ENCODE data around the gene CCR6. TPM values are rescaled to one million over a fixed set of nuclear protein-coding genes. Genes with fewer than 3 reads are reported as not detected.

CCR6 gene
- total and polyA plus RNA-seq, 2 of the 13 experiments (the other 11 are each of a cell fraction or from before 2014, with no cell fraction given) = 4.5 to 8.7 TPM

DNA sequence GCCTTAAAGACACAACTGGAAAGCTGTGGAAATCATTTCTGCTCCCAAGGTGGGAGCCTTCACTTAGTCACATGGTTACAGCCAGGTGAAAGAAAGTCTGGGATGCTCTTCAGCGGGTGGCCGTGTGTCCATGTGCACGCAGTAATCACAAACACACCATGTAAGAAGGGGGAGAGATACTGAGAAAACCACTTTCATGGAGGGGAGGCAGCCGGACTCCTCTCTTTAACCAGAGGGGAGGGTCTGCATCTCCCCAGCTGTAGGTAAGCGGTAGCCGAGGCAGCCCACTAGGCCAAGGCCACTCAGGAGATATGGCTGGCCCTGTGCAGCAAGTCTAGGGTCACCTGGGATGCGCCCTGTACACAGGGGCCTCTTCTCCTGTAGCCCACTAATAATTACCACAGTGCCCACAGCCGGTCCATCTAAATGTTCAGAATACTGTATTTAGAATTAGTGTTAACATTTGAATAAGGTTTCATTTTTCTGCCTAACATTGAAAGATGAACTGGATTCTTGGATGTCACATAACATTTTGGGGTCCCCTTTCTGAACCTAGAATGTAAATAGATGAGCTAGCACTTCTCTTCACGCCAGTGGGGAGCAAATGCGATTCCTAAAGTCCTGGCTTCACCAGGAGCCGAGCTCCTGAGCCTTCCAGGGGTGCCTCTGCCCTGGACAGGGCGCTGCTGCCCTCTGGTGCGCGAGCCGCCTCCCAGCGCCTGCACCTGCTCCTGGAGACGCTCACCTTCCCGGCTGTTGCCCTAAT, 19.0 kb downstream of the CCR6 start (continued):
- no peak for TF ChIP-seq CREM (IDR thresholded peaks at IDR 0.05)
- no peak for TF ChIP-seq CREM (CRISPR knock-in tag; IDR thresholded peaks at IDR 0.05)
- TF ChIP-seq AKAP8 (CRISPR knock-in tag; IDR thresholded peaks at IDR 0.05) = 0 out of 2 replicates have a peak, but pooled peaks have one; percentile 46
- TF ChIP-seq MIER3 (CRISPR knock-in tag; IDR thresholded peaks at IDR 0.05; ENCODE audit: borderline replicate concordance) = peak; percentile 62; the same call in 1 of the 2 replicates
- no peak for TF ChIP-seq ZNF678 (CRISPR knock-in tag; IDR thresholded peaks at IDR 0.05)
- TF ChIP-seq, protein P1, sequence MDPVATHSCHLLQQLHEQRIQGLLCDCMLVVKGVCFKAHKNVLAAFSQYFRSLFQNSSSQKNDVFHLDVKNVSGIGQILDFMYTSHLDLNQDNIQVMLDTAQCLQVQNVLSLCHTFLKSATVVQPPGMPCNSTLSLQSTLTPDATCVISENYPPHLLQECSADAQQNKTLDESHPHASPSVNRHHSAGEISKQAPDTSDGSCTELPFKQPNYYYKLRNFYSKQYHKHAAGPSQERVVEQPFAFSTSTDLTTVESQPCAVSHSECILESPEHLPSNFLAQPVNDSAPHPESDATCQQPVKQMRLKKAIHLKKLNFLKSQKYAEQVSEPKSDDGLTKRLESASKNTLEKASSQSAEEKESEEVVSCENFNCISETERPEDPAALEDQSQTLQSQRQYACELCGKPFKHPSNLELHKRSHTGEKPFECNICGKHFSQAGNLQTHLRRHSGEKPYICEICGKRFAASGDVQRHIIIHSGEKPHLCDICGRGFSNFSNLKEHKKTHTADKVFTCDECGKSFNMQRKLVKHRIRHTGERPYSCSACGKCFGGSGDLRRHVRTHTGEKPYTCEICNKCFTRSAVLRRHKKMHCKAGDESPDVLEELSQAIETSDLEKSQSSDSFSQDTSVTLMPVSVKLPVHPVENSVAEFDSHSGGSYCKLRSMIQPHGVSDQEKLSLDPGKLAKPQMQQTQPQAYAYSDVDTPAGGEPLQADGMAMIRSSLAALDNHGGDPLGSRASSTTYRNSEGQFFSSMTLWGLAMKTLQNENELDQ (CRISPR knock-in tag; IDR thresholded peaks at IDR 0.05; ENCODE audit: borderline replicate concordance) = no peak
- no peak for TF ChIP-seq MZF1 (CRISPR knock-in tag; IDR thresholded peaks at IDR 0.05; ENCODE audit: borderline replicate concordance)
- TF ChIP-seq ZNF841 (CRISPR knock-in tag; IDR thresholded peaks at IDR 0.05; ENCODE audit: borderline replicate concordance) = no peak
- TF ChIP-seq SPEN (CRISPR knock-in tag; IDR thresholded peaks at IDR 0.05; ENCODE audit: low read depth) = peak; percentile 22; the same call in 1 of the 2 replicates
- TF ChIP-seq ZNF720 (CRISPR knock-in tag; IDR thresholded peaks at IDR 0.05) = no peak
- TF ChIP-seq PHF21A (CRISPR knock-in tag; IDR thresholded peaks at IDR 0.05) = no peak
- peak; percentile 62 for TF ChIP-seq TBX2 (CRISPR knock-in tag; IDR thresholded peaks at IDR 0.05; ENCODE audit: borderline replicate concordance)
- no peak for TF ChIP-seq ZNF557 (CRISPR knock-in tag; IDR thresholded peaks at IDR 0.05)
- TF ChIP-seq POLR2AphosphoS2 (IDR thresholded peaks at IDR 0.05; ENCODE audit: low read depth, low read length) = no peak
- TF ChIP-seq, protein P2, sequence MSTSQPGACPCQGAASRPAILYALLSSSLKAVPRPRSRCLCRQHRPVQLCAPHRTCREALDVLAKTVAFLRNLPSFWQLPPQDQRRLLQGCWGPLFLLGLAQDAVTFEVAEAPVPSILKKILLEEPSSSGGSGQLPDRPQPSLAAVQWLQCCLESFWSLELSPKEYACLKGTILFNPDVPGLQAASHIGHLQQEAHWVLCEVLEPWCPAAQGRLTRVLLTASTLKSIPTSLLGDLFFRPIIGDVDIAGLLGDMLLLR (CRISPR knock-in tag; IDR thresholded peaks at IDR 0.05) = no peak
- 0 out of 2 replicates have a peak, but pooled peaks have one; percentile 50 for TF ChIP-seq ZNF12 (CRISPR knock-in tag; IDR thresholded peaks at IDR 0.05)
- no peak for TF ChIP-seq KDM5A (IDR thresholded peaks at IDR 0.05; ENCODE audit: borderline replicate concordance, low read length)
- TF ChIP-seq ZBTB1 (CRISPR knock-in tag; IDR thresholded peaks at IDR 0.05; ENCODE audit: borderline replicate concordance) = no peak
- TF ChIP-seq ZFY (CRISPR knock-in tag; IDR thresholded peaks at IDR 0.05) = 0 out of 2 replicates have a peak, but pooled peaks have one; percentile 7
- peak; percentile 79 for TF ChIP-seq KDM2A (CRISPR knock-in tag; IDR thresholded peaks at IDR 0.05; ENCODE audit: borderline replicate concordance, low read depth)
- TF ChIP-seq, protein P3, sequence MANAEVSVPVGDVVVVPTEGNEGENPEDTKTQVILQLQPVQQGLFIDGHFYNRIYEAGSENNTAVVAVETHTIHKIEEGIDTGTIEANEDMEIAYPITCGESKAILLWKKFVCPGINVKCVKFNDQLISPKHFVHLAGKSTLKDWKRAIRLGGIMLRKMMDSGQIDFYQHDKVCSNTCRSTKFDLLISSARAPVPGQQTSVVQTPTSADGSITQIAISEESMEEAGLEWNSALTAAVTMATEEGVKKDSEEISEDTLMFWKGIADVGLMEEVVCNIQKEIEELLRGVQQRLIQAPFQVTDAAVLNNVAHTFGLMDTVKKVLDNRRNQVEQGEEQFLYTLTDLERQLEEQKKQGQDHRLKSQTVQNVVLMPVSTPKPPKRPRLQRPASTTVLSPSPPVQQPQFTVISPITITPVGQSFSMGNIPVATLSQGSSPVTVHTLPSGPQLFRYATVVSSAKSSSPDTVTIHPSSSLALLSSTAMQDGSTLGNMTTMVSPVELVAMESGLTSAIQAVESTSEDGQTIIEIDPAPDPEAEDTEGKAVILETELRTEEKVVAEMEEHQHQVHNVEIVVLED (CRISPR knock-in tag; IDR thresholded peaks at IDR 0.05; ENCODE audit: borderline replicate concordance) = 0 out of 2 replicates have a peak, but pooled peaks have one; percentile 40
- TF ChIP-seq RFXANK (CRISPR knock-in tag; IDR thresholded peaks at IDR 0.05) = no peak
- TF ChIP-seq ZNF441 (CRISPR knock-in tag; IDR thresholded peaks at IDR 0.05; ENCODE audit: borderline replicate concordance) = no peak
- TF ChIP-seq FOXA3 (CRISPR knock-in tag; IDR thresholded peaks at IDR 0.05) = peak; percentile 39; the same call in 1 of the 2 replicates
- TF ChIP-seq IKZF4 (CRISPR knock-in tag; IDR thresholded peaks at IDR 0.05; ENCODE audit: borderline replicate concordance, low read depth, not compliant biosample characterization) = no peak
- no peak for TF ChIP-seq RFXAP (CRISPR knock-in tag; IDR thresholded peaks at IDR 0.05; ENCODE audit: borderline replicate concordance)
- TF ChIP-seq GATAD1 (CRISPR knock-in tag; IDR thresholded peaks at IDR 0.05) = 0 out of 2 replicates have a peak, but pooled peaks have one; percentile 47
- TF ChIP-seq ZNF430 (CRISPR knock-in tag; IDR thresholded peaks at IDR 0.05) = 0 out of 2 replicates have a peak, but pooled peaks have one; percentile 57

Data from HepG2 (cell line).